ENCODE data around the gene CTXND1. TPM values are rescaled to one million over a fixed set of nuclear protein-coding genes. Genes with fewer than 3 reads are reported as not detected.

CTXND1 gene
- total and polyA plus RNA-seq, 2 of the 13 experiments (the other 11 are each of a cell fraction or from before 2014, with no cell fraction given): 1.2 to 2.1 TPM

GRCh38 chr15:80171787-80172186 lies 80.2 kb downstream of the CTXND1 start (continued):
- TF ChIP-seq, protein P1, sequence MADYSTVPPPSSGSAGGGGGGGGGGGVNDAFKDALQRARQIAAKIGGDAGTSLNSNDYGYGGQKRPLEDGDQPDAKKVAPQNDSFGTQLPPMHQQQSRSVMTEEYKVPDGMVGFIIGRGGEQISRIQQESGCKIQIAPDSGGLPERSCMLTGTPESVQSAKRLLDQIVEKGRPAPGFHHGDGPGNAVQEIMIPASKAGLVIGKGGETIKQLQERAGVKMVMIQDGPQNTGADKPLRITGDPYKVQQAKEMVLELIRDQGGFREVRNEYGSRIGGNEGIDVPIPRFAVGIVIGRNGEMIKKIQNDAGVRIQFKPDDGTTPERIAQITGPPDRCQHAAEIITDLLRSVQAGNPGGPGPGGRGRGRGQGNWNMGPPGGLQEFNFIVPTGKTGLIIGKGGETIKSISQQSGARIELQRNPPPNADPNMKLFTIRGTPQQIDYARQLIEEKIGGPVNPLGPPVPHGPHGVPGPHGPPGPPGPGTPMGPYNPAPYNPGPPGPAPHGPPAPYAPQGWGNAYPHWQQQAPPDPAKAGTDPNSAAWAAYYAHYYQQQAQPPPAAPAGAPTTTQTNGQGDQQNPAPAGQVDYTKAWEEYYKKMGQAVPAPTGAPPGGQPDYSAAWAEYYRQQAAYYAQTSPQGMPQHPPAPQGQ (CRISPR knock-in tag; IDR thresholded peaks at IDR 0.05; ENCODE audit: borderline replicate concordance): no peak
- TF ChIP-seq TFDP1 (CRISPR knock-in tag; IDR thresholded peaks at IDR 0.05; ENCODE audit: borderline replicate concordance) (no peak), ERF (CRISPR knock-in tag; IDR thresholded peaks at IDR 0.05) (peak; percentile 38; the same call in 1 of the 2 replicates), ZBTB34 (CRISPR knock-in tag; IDR thresholded peaks at IDR 0.05) (peak; percentile 66; the same call in 1 of the 2 replicates), BRD4 (CRISPR knock-in tag; IDR thresholded peaks at IDR 0.05) (peak; percentile 33; the same call in 1 of the 2 replicates), NR2C2 (CRISPR knock-in tag; IDR thresholded peaks at IDR 0.05; ENCODE audit: borderline replicate concordance) (peak; percentile 90), KAT7 (CRISPR knock-in tag; IDR thresholded peaks at IDR 0.05; ENCODE audit: borderline replicate concordance) (0 out of 2 replicates have a peak, but pooled peaks have one; percentile 32), MED1 (CRISPR knock-in tag; IDR thresholded peaks at IDR 0.05) (peak; percentile 81), ARID2 (CRISPR knock-in tag; IDR thresholded peaks at IDR 0.05; ENCODE audit: borderline replicate concordance) (0 out of 2 replicates have a peak, but pooled peaks have one; percentile 70), ZNF713 (CRISPR knock-in tag; IDR thresholded peaks at IDR 0.05) (no peak), HNRNPL (IDR thresholded peaks at IDR 0.05; ENCODE audit: low read depth, low read length) (0 out of 2 replicates have a peak, but pooled peaks have one; percentile 61), BORCS8-MEF2B (CRISPR knock-in tag; IDR thresholded peaks at IDR 0.05) (peak; percentile 34; the same call in 1 of the 2 replicates), ZMYM3 (CRISPR knock-in tag; IDR thresholded peaks at IDR 0.05) (0 out of 2 replicates have a peak, but pooled peaks have one; percentile 45), STAG1 (CRISPR knock-in tag; IDR thresholded peaks at IDR 0.05) (peak; percentile 36; the same call in 1 of the 2 replicates), ZNF136 (CRISPR knock-in tag; IDR thresholded peaks at IDR 0.05; ENCODE audit: low read depth) (peak; percentile 40; the same call in 1 of the 2 replicates), HDAC2 (CRISPR knock-in tag; IDR thresholded peaks at IDR 0.05) (peak; percentile 80), GATA4 (IDR thresholded peaks at IDR 0.05; ENCODE audit: borderline replicate concordance, low read depth) (no peak; the same call in 1 of the 2 replicates), ZNF350 (CRISPR knock-in tag; IDR thresholded peaks at IDR 0.05; ENCODE audit: borderline replicate concordance, low read depth) (peak; percentile 65; the same call in 1 of the 2 replicates)
- TF ChIP-seq, protein P2, sequence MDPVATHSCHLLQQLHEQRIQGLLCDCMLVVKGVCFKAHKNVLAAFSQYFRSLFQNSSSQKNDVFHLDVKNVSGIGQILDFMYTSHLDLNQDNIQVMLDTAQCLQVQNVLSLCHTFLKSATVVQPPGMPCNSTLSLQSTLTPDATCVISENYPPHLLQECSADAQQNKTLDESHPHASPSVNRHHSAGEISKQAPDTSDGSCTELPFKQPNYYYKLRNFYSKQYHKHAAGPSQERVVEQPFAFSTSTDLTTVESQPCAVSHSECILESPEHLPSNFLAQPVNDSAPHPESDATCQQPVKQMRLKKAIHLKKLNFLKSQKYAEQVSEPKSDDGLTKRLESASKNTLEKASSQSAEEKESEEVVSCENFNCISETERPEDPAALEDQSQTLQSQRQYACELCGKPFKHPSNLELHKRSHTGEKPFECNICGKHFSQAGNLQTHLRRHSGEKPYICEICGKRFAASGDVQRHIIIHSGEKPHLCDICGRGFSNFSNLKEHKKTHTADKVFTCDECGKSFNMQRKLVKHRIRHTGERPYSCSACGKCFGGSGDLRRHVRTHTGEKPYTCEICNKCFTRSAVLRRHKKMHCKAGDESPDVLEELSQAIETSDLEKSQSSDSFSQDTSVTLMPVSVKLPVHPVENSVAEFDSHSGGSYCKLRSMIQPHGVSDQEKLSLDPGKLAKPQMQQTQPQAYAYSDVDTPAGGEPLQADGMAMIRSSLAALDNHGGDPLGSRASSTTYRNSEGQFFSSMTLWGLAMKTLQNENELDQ (CRISPR knock-in tag; IDR thresholded peaks at IDR 0.05; ENCODE audit: borderline replicate concordance): no peak
- TF ChIP-seq, protein P3, sequence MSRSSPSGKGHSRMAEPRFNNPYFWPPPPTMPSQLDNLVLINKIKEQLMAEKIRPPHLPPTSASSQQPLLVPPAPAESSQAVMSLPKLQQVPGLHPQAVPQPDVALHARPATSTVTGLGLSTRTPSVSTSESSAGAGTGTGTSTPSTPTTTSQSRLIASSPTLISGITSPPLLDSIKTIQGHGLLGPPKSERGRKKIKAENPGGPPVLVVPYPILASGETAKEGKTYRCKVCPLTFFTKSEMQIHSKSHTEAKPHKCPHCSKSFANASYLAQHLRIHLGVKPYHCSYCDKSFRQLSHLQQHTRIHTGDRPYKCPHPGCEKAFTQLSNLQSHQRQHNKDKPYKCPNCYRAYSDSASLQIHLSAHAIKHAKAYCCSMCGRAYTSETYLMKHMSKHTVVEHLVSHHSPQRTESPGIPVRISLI (CRISPR knock-in tag; IDR thresholded peaks at IDR 0.05; ENCODE audit: borderline replicate concordance): peak; percentile 45; the same call in 1 of the 2 replicates

Data from HepG2 (cell line).